Peyer's patch (tissue), 4 donors: ENCODE data around the gene POC1A.

Experiments
- POLR2A ChIP-seq, 2 donors: fragments of 450-650 bp; IDR thresholded peaks; one replicate each; pipeline ENCODE4 v1.5.1; 2017; ENCODE audit warnings: antibody characterized with exemption in 2 of 2, mild to moderate bottlenecking in 2 of 2, moderate library complexity in 2 of 2
- TF ChIP-seq, protein P1 (sequence below), 6 experiments: fragments of 450-650 bp in 4 of 6; fragments of 200-600 bp in 2 of 6; sonication (generic) in 1 of 6; IDR thresholded peaks; one replicate each; pipeline ENCODE4 v1.5.1; 2017 to 2019; ENCODE audit warnings: antibody characterized with exemption in 6 of 6, mild to moderate bottlenecking in 3 of 6, moderate library complexity in 1 of 6

GRCh38 chr3:52112056-52112455, 42.2 kb downstream of the POC1A start:
- TF ChIP-seq, protein P1, sequence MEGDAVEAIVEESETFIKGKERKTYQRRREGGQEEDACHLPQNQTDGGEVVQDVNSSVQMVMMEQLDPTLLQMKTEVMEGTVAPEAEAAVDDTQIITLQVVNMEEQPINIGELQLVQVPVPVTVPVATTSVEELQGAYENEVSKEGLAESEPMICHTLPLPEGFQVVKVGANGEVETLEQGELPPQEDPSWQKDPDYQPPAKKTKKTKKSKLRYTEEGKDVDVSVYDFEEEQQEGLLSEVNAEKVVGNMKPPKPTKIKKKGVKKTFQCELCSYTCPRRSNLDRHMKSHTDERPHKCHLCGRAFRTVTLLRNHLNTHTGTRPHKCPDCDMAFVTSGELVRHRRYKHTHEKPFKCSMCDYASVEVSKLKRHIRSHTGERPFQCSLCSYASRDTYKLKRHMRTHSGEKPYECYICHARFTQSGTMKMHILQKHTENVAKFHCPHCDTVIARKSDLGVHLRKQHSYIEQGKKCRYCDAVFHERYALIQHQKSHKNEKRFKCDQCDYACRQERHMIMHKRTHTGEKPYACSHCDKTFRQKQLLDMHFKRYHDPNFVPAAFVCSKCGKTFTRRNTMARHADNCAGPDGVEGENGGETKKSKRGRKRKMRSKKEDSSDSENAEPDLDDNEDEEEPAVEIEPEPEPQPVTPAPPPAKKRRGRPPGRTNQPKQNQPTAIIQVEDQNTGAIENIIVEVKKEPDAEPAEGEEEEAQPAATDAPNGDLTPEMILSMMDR (IDR thresholded peaks at IDR 0.05), result no peak
- no peak for TF ChIP-seq POLR2A (IDR thresholded peaks at IDR 0.05)
